GM23338 (cell line): ENCODE data around the gene ATXN7L2. TPM values are rescaled to one million over a fixed set of nuclear protein-coding genes. Genes with fewer than 3 reads are reported as not detected.

Experiments used
- ATAC-seq: fragments of 200-7000 bp; cut with Tn5 transposase; 3 replicates; pipeline ENCODE4 v1.9.1; 2020
- DNase-seq: peaks from one replicate; pipeline ENCODE4 v3.0.0-alpha.2; 2015; ENCODE audit warnings: low spot score
- H2AFZ ChIP-seq: fragments of 200-600 bp; sonication (generic); 2 replicates; pipeline ENCODE4 v1.8.0; 2016; ENCODE audit warnings: antibody characterized with exemption, mild to moderate bottlenecking, moderate library complexity
- H3F3A ChIP-seq: fragments of 200-600 bp; sonication (generic); replicated peaks from 2 replicates; pipeline ENCODE4 v1.8.0; 2017; ENCODE audit warnings: antibody characterized with exemption, mixed run types, low read depth
- H3K27ac ChIP-seq: fragments of 200-600 bp; sonication (generic); 2 replicates; pipeline ENCODE4 v1.6.1; 2016; ENCODE audit warnings: low read depth
- H3K27me3 ChIP-seq: fragments of 200-600 bp; sonication (generic); 2 replicates; pipeline ENCODE4 v1.8.0; 2016; ENCODE audit warnings: mild to moderate bottlenecking, mixed run types, moderate library complexity; ENCODE audit not compliant: insufficient read depth
- H3K36me3 ChIP-seq: fragments of 200-600 bp; sonication (generic); 2 replicates; pipeline ENCODE4 v1.8.0; 2016; ENCODE audit warnings: mild to moderate bottlenecking; ENCODE audit not compliant: insufficient read depth
- H3K4me1 ChIP-seq: fragments of 200-600 bp; sonication (generic); 2 replicates; pipeline ENCODE4 v1.8.0; 2016; ENCODE audit warnings: mild to moderate bottlenecking, moderate library complexity; ENCODE audit not compliant: insufficient read depth
- H3K4me2 ChIP-seq: fragments of 200-600 bp; sonication (generic); 2 replicates; pipeline ENCODE4 v1.7.1; 2017; ENCODE audit warnings: mixed run types
- H3K4me3 ChIP-seq: fragments of 200-600 bp; sonication (generic); 2 replicates; pipeline ENCODE4 v1.6.1; 2016; ENCODE audit warnings: mixed run types
- H3K79me2 ChIP-seq: fragments of 200-600 bp; sonication (generic); replicated peaks from 2 replicates; pipeline ENCODE4 v1.8.0; 2017; ENCODE audit warnings: mild to moderate bottlenecking; ENCODE audit not compliant: insufficient read depth
- H3K9me2 ChIP-seq: fragments of 200-600 bp; sonication (generic); 2 replicates; pipeline ENCODE4 v1.8.0; 2017; ENCODE audit not compliant: insufficient read depth
- H4K20me1 ChIP-seq: fragments of 200-600 bp; sonication (generic); replicated peaks from 2 replicates; pipeline ENCODE4 v1.8.0; 2017; ENCODE audit warnings: mild to moderate bottlenecking; ENCODE audit not compliant: insufficient read depth
- H3K27ac Mint-ChIP-seq: 2 replicates; pipeline ENCODE4 v1.8.0; 2020; ENCODE audit warnings: inconsistent platforms, mild to moderate bottlenecking, moderate library complexity, mixed read lengths
- H3K27me3 Mint-ChIP-seq: 3 replicates; pipeline ENCODE4 v1.8.0; 2022; ENCODE audit warnings: low read depth, mild to moderate bottlenecking, moderate library complexity, mixed read lengths, inconsistent platforms; ENCODE audit not compliant: insufficient read depth, poor library complexity
- H3K36me3 Mint-ChIP-seq: 3 replicates; pipeline ENCODE4 v1.8.0; 2021; ENCODE audit warnings: low read depth, mild to moderate bottlenecking, inconsistent platforms, moderate library complexity, mixed read lengths
- H3K4me1 Mint-ChIP-seq: 3 replicates; pipeline ENCODE4 v1.8.0; 2020; ENCODE audit warnings: mild to moderate bottlenecking, inconsistent platforms, mixed read lengths
- H3K4me3 Mint-ChIP-seq: 3 replicates; pipeline ENCODE4 v1.8.0; 2021; ENCODE audit warnings: moderate library complexity, mild to moderate bottlenecking, inconsistent platforms, mixed read lengths
- H3K9me3 Mint-ChIP-seq: 3 replicates; pipeline ENCODE4 v1.8.0; 2020; ENCODE audit warnings: moderate library complexity, mild to moderate bottlenecking, inconsistent platforms, mixed read lengths
- CREB1 ChIP-seq: fragments of 250-450 bp; sonication (Bioruptor Pico); IDR thresholded peaks from 2 replicates; pipeline ENCODE4 v1.5.0; 2020; ENCODE audit warnings: low read depth, mild to moderate bottlenecking, moderate library complexity
- CTCF ChIP-seq, 2 experiments: fragments of 200-600 bp in 1 of 2; sonication (generic) in 1 of 2; conservative IDR thresholded peaks; 2 replicates each; pipeline versions ENCODE4 v1.5.1 to v1.6.1; 2016 to 2017; ENCODE audit warnings: antibody characterized with exemption in 2 of 2, low read depth in 2 of 2, mild to moderate bottlenecking in 2 of 2, moderate library complexity in 1 of 2
- ETS1 ChIP-seq: IDR thresholded peaks from 2 replicates; pipeline ENCODE4 v1.6.1; 2016; ENCODE audit warnings: antibody characterized with exemption
- EZH2 ChIP-seq: fragments of 200-600 bp; sonication (generic); IDR thresholded peaks from one replicate; pipeline ENCODE4 v1.8.0; 2017; ENCODE audit warnings: antibody characterized with exemption, mild to moderate bottlenecking, low read depth; ENCODE audit not compliant: unreplicated experiment
- EZH2phosphoT487 ChIP-seq: fragments of 200-600 bp; sonication (generic); IDR thresholded peaks from one replicate; pipeline ENCODE4 v1.8.1; 2018; ENCODE audit warnings: antibody characterized with exemption; ENCODE audit not compliant: unreplicated experiment
- JUNB ChIP-seq: IDR thresholded peaks from one replicate; pipeline ENCODE4 v1.6.1; 2016; ENCODE audit warnings: antibody characterized with exemption; ENCODE audit not compliant: unreplicated experiment
- NANOG ChIP-seq: IDR thresholded peaks from 2 replicates; pipeline ENCODE4 v1.6.1; 2016; ENCODE audit warnings: antibody characterized with exemption, borderline replicate concordance
- POLR2AphosphoS5 ChIP-seq: IDR thresholded peaks from 2 replicates; pipeline ENCODE4 v1.6.1; 2016; ENCODE audit warnings: antibody characterized with exemption, low read depth
- REST ChIP-seq: IDR thresholded peaks from one replicate; pipeline ENCODE4 v1.6.1; 2018; ENCODE audit warnings: antibody characterized with exemption; ENCODE audit not compliant: unreplicated experiment
- STAT1 ChIP-seq: IDR thresholded peaks from one replicate; pipeline ENCODE4 v1.6.1; 2016; ENCODE audit warnings: antibody characterized with exemption; ENCODE audit not compliant: unreplicated experiment
- ZNF114 ChIP-seq: fragments of 250-450 bp; sonication (Bioruptor Pico); IDR thresholded peaks from 2 replicates; pipeline ENCODE4 v1.5.0; 2020; ENCODE audit warnings: mild to moderate bottlenecking, moderate library complexity
- ZNF331 ChIP-seq: fragments of 250-450 bp; sonication (Bioruptor Pico); IDR thresholded peaks from 2 replicates; pipeline ENCODE4 v1.5.0; 2020; ENCODE audit warnings: low read depth, mild to moderate bottlenecking, moderate library complexity
- ZNF462 ChIP-seq: fragments of 250-450 bp; sonication (Bioruptor Pico); IDR thresholded peaks from 2 replicates; pipeline ENCODE4 v1.5.0; 2020; ENCODE audit warnings: mild to moderate bottlenecking, moderate library complexity
- polyA plus RNA-seq: library from polyadenylated mRNA; unstranded; fragments of >200 nt; fragmentation: Nextera tagmentation; extraction: Ambion mirVana; gene quantifications from 2 replicates; pipeline ENCODE4 v1.2.1, GENCODE V29; 2016
- total RNA-seq: library from RNA; depleted of rRNA; stranded (reverse); fragments of >200 nt; shearing (Covaris generic); gene quantifications from 2 replicates; pipeline ENCODE4 v1.2.3, GENCODE V29; 2014

Gene ATXN7L2
- total and polyA plus RNA-seq, 2 experiments from 2014 or later, result 8.0 to 9.9 TPM

GRCh38 chr1:109523706-109524105 lies 40.0 kb downstream of the ATXN7L2 start:
- TF ChIP-seq ZNF114 (CRISPR knock-in tag) (no peak), CREB1 (CRISPR knock-in tag) (no peak), REST (no peak), EZH2phosphoT487 (no peak), ETS1 (no peak), ZNF331 (CRISPR knock-in tag) (no peak), NANOG (no peak), ZNF462 (no peak), CTCF (conservative IDR thresholded peaks at IDR 0.05; ENCODE audit: low read depth in 2 of 2) (no peak), STAT1 (no peak), POLR2AphosphoS5 (no peak), JUNB (no peak), EZH2 (no peak)
- Histone ChIP-seq H3K36me3 (no peaks in the 10 kb centered on the region), H3K27me3 (no peaks in the 10 kb centered on the region), H3K79me2 (no peaks in the 10 kb centered on the region), H3K4me2 (no peak overlapping the region), H2AFZ (no peak overlapping the region), H3K27ac (no peak overlapping the region), H3K9me2 (no peaks in the 10 kb centered on the region), H3F3A (no peaks in the 10 kb centered on the region), H3K4me3 (no peak overlapping the region), H3K4me1 (no peaks in the 10 kb centered on the region), H4K20me1 (no peaks in the 10 kb centered on the region)
- DNase-seq (no peak), ATAC-seq (no peak)
- Mint-ChIP-seq H3K9me3 (no peaks in the 10 kb centered on the region; the same call in 2 of the 3 replicates), H3K27me3 (peaks cover 2% of the 10 kb centered on the region), H3K36me3 (no peaks in the 10 kb centered on the region), H3K4me3 (no peak overlapping the region), H3K27ac (no peak overlapping the region; the same call in 1 of the 2 replicates), H3K4me1 (peaks cover 6% of the 10 kb centered on the region; the same call in 1 of the 3 replicates)
